ENCODE data around the gene SLC13A3.

SLC13A3 gene

GRCh38 chr20:46576774-46577395 is 74.4 kb downstream of the SLC13A3 start:
- H3K9me3 ChIP-seq (ENCODE audit: low read length): no peaks in the 10 kb centered on the region
- no peak for TF ChIP-seq CTCF (IDR thresholded peaks at IDR 0.05; ENCODE audit: low read length)
- no peak for TF ChIP-seq EZH2 (IDR thresholded peaks at IDR 0.05; ENCODE audit: borderline replicate concordance, low read length)
- H2AFZ ChIP-seq (ENCODE audit: low read length): no peak overlapping the region
- H3K9me2 ChIP-seq (ENCODE audit: low read depth, low read length): no peaks in the 10 kb centered on the region
- no peak overlapping the region for H3K27ac ChIP-seq (ENCODE audit: low read depth, low read length, poor library complexity, severe bottlenecking)
- no peaks in the 10 kb centered on the region for H4K20me1 ChIP-seq (ENCODE audit: insufficient read depth, low read length)
- no peak overlapping the region for H3K4me2 ChIP-seq (ENCODE audit: low read length)
- H3K79me2 ChIP-seq (ENCODE audit: insufficient read depth, low read length): no peaks in the 10 kb centered on the region
- H3K4me1 ChIP-seq (ENCODE audit: insufficient read depth, low read length, severe bottlenecking): no peaks in the 10 kb centered on the region
- no peaks in the 10 kb centered on the region for H3K36me3 ChIP-seq (ENCODE audit: insufficient read depth, low read length)
- H3K4me3 ChIP-seq (ENCODE audit: low read depth, low read length, poor library complexity, severe bottlenecking): no peak overlapping the region
- H3K9ac ChIP-seq (ENCODE audit: low read length): no peak overlapping the region
- H3K27me3 ChIP-seq (ENCODE audit: insufficient read depth, low read length): 0 out of 2 replicates have a peak, but pooled peaks cover 3% of the 10 kb centered on the region
- no peaks in the 10 kb centered on the region for H3F3A ChIP-seq (ENCODE audit: insufficient read depth, low read length)

GRCh38 chr20:46575937-46576461 is 75.3 kb downstream of the SLC13A3 start:
- no peak overlapping the region for H3K4me3 ChIP-seq (ENCODE audit: low read depth, low read length, poor library complexity, severe bottlenecking)
- 0 out of 2 replicates have a peak, but pooled peaks cover 3% of the 10 kb centered on the region for H3K27me3 ChIP-seq (ENCODE audit: insufficient read depth, low read length)
- H3K4me1 ChIP-seq (ENCODE audit: insufficient read depth, low read length, severe bottlenecking): no peaks in the 10 kb centered on the region
- no peak overlapping the region for H2AFZ ChIP-seq (ENCODE audit: low read length)
- H3K9me3 ChIP-seq (ENCODE audit: low read length): no peaks in the 10 kb centered on the region
- H4K20me1 ChIP-seq (ENCODE audit: insufficient read depth, low read length): no peaks in the 10 kb centered on the region
- H3K36me3 ChIP-seq (ENCODE audit: insufficient read depth, low read length): no peaks in the 10 kb centered on the region
- no peaks in the 10 kb centered on the region for H3F3A ChIP-seq (ENCODE audit: insufficient read depth, low read length)
- no peak overlapping the region for H3K4me2 ChIP-seq (ENCODE audit: low read length)
- H3K9me2 ChIP-seq (ENCODE audit: low read depth, low read length): no peaks in the 10 kb centered on the region
- no peaks in the 10 kb centered on the region for H3K79me2 ChIP-seq (ENCODE audit: insufficient read depth, low read length)
- no peak overlapping the region for H3K27ac ChIP-seq (ENCODE audit: low read depth, low read length, poor library complexity, severe bottlenecking)
- TF ChIP-seq EZH2 (IDR thresholded peaks at IDR 0.05; ENCODE audit: borderline replicate concordance, low read length): no peak
- no peak for TF ChIP-seq CTCF (IDR thresholded peaks at IDR 0.05; ENCODE audit: low read length)
- no peak overlapping the region for H3K9ac ChIP-seq (ENCODE audit: low read length)

- Histone ChIP-seq H3K27me3 (ENCODE audit: insufficient read depth, low read length) (0 out of 2 replicates have a peak, but pooled peaks cover 3% of the 10 kb centered on the region), H4K20me1 (ENCODE audit: insufficient read depth, low read length) (no peaks in the 10 kb centered on the region), H3K4me1 (ENCODE audit: insufficient read depth, low read length, severe bottlenecking) (no peaks in the 10 kb centered on the region), H3K9me3 (ENCODE audit: low read length) (no peaks in the 10 kb centered on the region), H3K79me2 (ENCODE audit: insufficient read depth, low read length) (no peaks in the 10 kb centered on the region), H3K9ac (ENCODE audit: low read length) (no peak overlapping the region), H3F3A (ENCODE audit: insufficient read depth, low read length) (no peaks in the 10 kb centered on the region), H3K9me2 (ENCODE audit: low read depth, low read length) (no peaks in the 10 kb centered on the region), H3K27ac (ENCODE audit: low read depth, low read length, poor library complexity, severe bottlenecking) (no peak overlapping the region), H3K4me2 (ENCODE audit: low read length) (no peak overlapping the region), H3K36me3 (ENCODE audit: insufficient read depth, low read length) (no peaks in the 10 kb centered on the region), H3K4me3 (ENCODE audit: low read depth, low read length, poor library complexity, severe bottlenecking) (no peak overlapping the region), H2AFZ (ENCODE audit: low read length) (no peak overlapping the region)
- no peak for TF ChIP-seq EZH2 (IDR thresholded peaks at IDR 0.05; ENCODE audit: borderline replicate concordance, low read length)
- TF ChIP-seq CTCF (IDR thresholded peaks at IDR 0.05; ENCODE audit: low read length): no peak
These were observed 75.9 kb downstream of the SLC13A3 start for GRCh38 chr20:46575394-46575793.

Measured in OCI-LY1 (cell line).